NB4 (cell line): ENCODE measurements around the gene KCNS3.
"Not testable (repeated sequence)": the region's sequence is repeated elsewhere in the genome, so short reads cannot be mapped to it uniquely, and the experiment has no call there.

ENCODE experiments used
- DNase-seq: peaks from one replicate; pipeline ENCODE4 v3.0.0; 2010; ENCODE audit warnings: low read depth
- H3K4me3 ChIP-seq: one replicate; pipeline ENCODE4 v1.5.1; 2011; ENCODE audit warnings: mild to moderate bottlenecking, low read depth, low read length, moderate library complexity
- MYC ChIP-seq: IDR thresholded peaks from 2 replicates; pipeline ENCODE4 v1.6.1; 2011; ENCODE audit warnings: low read depth, low read length
- POLR2A ChIP-seq: IDR thresholded peaks from 2 replicates; pipeline ENCODE4 v1.6.1; 2011; ENCODE audit warnings: mild to moderate bottlenecking; ENCODE audit not compliant: insufficient read length; ENCODE audit errors: extremely low read depth
- TF ChIP-seq, protein P1 (sequence below): IDR thresholded peaks from 2 replicates; pipeline ENCODE4 v1.6.1; 2011; ENCODE audit warnings: low read depth, low read length
- TF ChIP-seq, protein P2 (sequence below): IDR thresholded peaks from one replicate; pipeline ENCODE4 v1.5.1; 2012; ENCODE audit warnings: low read depth, low read length

KCNS3 gene

DNA sequence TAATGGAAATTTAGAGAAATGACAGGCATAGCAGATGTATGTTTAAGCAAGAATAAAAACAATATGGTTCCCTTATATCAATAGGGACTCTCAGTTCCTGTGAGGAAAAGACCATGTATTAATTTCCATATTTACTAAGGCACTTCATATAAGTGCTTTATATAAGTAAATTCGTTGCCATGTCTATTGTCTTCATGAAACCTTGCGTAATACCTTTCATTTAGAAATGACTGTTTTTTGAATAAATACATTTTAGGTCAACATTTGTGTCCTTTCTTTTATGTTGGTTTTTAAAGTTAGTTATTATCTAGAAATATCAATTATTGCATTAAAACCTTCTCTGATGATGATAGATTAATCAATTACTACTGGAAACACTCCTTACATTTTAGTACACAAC is 83.3 kb downstream of the KCNS3 start:
- no peak for TF ChIP-seq POLR2A
- TF ChIP-seq MYC: no peak
- no peak for DNase-seq
- H3K4me3 ChIP-seq: no peak overlapping the region

DNA sequence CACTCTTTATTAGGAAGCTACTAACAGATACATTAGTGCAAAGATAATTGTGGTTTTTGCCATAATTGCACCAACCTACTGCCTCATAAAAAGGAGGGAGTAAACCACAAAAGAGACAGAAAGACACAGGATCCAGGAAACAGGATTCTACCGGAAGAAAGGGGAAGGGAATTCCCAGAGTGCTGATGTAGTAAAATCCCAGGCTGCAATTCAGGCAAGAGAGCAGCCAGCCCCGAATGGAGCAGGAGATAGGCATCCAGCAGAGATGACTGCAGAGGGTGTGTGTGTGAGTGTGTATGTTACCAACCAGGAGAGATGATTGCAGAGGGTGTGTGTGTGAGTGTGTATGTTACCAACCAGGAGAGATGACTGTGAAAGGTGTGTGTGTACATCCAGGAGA is 84.4 kb downstream of the KCNS3 start:
- H3K4me3 ChIP-seq: no peak overlapping the region
- no peak for DNase-seq
- no peak for TF ChIP-seq POLR2A

DNA sequence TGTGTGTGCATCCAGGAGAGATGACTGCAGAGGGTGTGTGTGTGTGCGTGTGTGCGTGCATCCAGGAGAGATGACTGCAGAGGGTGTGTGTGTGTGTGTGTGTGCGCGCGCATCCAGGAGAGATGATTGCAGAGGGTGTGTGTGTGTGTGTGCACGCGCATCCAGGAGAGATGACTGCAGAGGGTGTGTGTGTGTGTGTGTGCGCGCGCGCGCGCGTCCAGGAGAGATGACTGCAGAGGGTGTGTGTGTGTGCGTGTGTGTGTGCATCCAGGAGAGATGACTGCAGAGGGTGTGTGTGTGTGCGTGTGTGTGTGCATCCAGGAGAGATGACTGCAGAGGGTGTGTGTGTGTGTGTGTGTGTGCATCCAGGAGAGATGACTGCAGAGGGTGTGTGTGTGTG is 85.1 kb downstream of the KCNS3 start:
- not testable (repeated sequence) for DNase-seq, H3K4me3 ChIP-seq

DNA sequence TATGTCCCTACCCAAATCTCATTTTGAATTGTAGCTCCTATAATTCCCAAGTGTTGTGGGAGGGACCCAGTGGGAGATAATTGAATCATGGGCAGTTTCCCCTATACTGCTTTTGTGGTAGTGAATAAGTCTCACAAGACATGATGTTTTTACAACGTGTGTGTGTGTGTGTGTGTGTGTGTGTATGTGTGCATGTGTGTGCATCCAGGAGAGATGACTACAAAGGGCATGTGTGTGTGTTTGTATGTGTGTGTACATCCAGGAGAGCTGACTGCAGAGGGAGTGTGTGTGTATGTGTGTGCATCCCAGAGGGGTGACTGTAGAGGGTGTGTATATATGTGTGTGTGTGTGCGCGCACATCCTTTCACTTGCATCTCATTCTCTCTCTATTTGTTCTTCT is 86.7 kb downstream of the KCNS3 start:
- TF ChIP-seq, protein P1, sequence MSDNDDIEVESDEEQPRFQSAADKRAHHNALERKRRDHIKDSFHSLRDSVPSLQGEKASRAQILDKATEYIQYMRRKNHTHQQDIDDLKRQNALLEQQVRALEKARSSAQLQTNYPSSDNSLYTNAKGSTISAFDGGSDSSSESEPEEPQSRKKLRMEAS: no peak
- TF ChIP-seq POLR2A (no peak), MYC (no peak)
- TF ChIP-seq, protein P2, sequence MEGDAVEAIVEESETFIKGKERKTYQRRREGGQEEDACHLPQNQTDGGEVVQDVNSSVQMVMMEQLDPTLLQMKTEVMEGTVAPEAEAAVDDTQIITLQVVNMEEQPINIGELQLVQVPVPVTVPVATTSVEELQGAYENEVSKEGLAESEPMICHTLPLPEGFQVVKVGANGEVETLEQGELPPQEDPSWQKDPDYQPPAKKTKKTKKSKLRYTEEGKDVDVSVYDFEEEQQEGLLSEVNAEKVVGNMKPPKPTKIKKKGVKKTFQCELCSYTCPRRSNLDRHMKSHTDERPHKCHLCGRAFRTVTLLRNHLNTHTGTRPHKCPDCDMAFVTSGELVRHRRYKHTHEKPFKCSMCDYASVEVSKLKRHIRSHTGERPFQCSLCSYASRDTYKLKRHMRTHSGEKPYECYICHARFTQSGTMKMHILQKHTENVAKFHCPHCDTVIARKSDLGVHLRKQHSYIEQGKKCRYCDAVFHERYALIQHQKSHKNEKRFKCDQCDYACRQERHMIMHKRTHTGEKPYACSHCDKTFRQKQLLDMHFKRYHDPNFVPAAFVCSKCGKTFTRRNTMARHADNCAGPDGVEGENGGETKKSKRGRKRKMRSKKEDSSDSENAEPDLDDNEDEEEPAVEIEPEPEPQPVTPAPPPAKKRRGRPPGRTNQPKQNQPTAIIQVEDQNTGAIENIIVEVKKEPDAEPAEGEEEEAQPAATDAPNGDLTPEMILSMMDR: no peak
- DNase-seq: no peak
- H3K4me3 ChIP-seq: no peak overlapping the region

DNA sequence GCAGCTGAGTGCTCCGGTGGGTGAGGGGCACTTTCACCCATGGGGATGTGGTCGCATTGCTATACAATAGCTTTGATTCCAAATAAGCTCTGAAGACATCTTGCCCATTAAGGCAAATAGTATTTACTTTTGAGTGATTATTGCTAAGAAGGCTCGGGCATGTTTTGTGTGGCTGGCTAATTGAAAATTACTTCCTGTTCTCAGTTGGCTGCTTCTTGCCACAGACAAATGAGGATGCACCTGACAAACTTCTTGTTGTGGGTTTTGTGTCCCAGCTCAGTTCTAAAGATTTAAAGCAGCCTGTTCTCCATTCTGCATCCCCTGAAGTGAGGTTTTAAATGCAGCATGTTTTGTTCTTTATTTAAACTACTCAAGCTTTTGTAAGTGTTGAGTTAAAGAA is 88.3 kb downstream of the KCNS3 start:
- peak; percentile 15 for DNase-seq
- no peak overlapping the region for H3K4me3 ChIP-seq
- TF ChIP-seq POLR2A: no peak
- TF ChIP-seq, protein P2: no peak
- TF ChIP-seq MYC: no peak
- TF ChIP-seq, protein P1: no peak

DNA sequence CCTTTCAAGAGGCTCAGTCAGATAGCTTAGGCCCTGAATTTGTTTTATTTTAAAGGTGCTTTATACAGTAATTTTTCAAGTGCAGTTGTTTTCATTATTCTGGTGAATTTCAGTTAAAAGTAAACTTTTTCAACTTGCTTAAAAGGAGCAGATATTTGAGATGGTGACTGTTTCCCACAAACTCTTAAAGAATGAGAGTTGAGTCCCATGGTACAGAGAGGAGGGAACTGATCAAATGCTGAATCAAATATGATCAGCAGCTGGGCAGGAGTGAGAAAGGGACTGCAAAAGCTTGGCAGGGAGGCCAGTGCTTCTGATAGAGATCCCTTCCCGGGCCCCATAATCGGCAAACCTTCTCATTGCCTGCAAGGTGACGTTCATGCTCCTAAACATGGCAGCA is 91.2 kb downstream of the KCNS3 start:
- no peak for DNase-seq
- H3K4me3 ChIP-seq: no peak overlapping the region
- no peak for TF ChIP-seq MYC
- TF ChIP-seq POLR2A: no peak
- TF ChIP-seq, protein P2: no peak
- TF ChIP-seq, protein P1: no peak

DNA sequence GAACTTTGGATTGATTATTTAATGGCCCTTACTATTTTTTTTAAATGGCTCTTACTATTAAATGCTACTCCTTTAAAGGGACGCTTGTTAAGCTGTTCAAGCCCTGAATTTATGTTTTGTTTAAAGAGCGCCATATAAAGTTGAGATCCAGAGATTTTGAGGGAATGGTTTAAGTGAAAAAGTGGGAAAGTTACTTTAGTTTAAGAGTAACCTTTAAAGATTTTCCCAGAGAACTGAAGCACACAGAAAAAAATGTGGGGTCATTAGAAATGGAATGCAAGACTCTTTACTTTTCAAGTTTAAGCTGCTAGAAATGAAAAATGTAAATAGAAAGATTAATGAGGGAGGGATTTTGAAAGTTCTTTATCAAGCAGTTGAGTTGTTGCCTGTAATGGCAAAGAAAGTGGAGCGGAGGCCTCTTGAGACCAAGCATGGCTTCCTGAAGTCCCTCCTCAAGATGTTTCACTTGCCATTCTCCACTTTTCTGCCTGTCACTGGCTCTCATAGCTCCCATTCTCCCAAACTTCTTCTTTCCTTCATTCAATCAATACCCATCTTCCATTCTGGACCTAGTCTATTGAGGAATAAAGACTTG is 93.2 kb downstream of the KCNS3 start:
- no peak for DNase-seq
- no peak overlapping the region for H3K4me3 ChIP-seq
- TF ChIP-seq, protein P2: no peak
- no peak for TF ChIP-seq MYC
- TF ChIP-seq, protein P1: no peak
- no peak for TF ChIP-seq POLR2A
